Ovary (tissue), 3 donors: ENCODE measurements around the gene LY6G6D.

Source experiments
- EP300 ChIP-seq: sonication (generic); formaldehyde crosslinking; IDR thresholded peaks from one replicate; pipeline ENCODE4 v1.6.1; 2017; ENCODE audit warnings: antibody characterized with exemption
- POLR2A ChIP-seq: fragments of 450-650 bp; IDR thresholded peaks from one replicate; pipeline ENCODE4 v1.6.1; 2017; ENCODE audit warnings: antibody characterized with exemption, mild to moderate bottlenecking, moderate library complexity
- TF ChIP-seq, protein P1 (sequence below), 3 donors: fragments of 450-650 bp in 2 of 3; fragments of 200-600 bp in 1 of 3; IDR thresholded peaks; one replicate each; pipeline versions ENCODE4 v1.5.1 to v1.8.0; 2016 to 2022; ENCODE audit warnings: antibody characterized with exemption in 3 of 3, mild to moderate bottlenecking in 1 of 3
- donor health status: DM: no; HTN: no; CAD: no.

DNA sequence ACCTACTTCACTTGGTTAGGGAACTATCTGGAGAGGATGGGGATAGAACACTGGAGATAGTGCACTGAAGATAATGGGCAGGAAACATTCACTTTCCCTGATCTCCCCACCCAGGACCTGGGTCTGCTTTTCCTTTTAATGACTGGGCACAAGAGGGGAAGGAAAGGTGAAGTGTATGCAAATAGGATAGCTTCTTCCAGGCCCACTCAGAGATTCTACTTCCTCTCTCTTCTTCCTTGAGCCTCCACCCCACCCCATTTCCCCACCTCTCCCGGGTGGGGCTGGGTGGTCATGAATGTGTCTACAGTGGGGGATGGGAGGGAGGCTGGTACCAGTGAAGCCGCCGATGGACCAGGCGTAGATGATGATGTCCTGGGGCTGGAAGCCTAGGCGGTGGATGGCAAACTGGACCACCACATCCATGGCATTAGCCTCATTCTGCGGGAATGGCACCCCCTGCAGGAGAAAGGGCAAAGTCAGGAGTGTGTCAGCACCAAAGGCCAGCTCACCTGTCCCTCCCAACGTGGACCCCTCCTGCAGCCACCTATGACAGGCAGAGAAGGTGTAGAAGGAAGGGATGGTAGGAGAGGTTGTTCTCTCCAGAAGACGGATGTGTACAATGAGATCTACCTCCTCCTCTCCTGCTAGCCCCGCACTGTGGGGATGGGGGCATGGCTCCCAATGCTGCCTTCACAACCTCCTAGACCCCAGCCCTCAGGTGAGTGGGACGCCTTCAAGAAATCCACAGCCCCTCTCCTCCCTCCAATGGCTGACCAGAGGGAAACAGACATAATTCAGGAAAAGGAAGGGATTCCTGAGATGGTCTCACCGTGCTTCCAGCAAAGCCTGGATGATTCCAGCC is 25.7 kb upstream of the LY6G6D start:
- TF ChIP-seq, protein P1, sequence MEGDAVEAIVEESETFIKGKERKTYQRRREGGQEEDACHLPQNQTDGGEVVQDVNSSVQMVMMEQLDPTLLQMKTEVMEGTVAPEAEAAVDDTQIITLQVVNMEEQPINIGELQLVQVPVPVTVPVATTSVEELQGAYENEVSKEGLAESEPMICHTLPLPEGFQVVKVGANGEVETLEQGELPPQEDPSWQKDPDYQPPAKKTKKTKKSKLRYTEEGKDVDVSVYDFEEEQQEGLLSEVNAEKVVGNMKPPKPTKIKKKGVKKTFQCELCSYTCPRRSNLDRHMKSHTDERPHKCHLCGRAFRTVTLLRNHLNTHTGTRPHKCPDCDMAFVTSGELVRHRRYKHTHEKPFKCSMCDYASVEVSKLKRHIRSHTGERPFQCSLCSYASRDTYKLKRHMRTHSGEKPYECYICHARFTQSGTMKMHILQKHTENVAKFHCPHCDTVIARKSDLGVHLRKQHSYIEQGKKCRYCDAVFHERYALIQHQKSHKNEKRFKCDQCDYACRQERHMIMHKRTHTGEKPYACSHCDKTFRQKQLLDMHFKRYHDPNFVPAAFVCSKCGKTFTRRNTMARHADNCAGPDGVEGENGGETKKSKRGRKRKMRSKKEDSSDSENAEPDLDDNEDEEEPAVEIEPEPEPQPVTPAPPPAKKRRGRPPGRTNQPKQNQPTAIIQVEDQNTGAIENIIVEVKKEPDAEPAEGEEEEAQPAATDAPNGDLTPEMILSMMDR (IDR thresholded peaks at IDR 0.05), result no peak
- no peak for TF ChIP-seq EP300
- no peak for TF ChIP-seq POLR2A
